ENCODE results near the gene FUS. TPM values are rescaled to one million over a fixed set of nuclear protein-coding genes. Genes with fewer than 3 reads are reported as not detected.
A peak's percentile ranks its signal among the peaks of the same experiment; 100 is the strongest.
"Not testable (repeated sequence)": the region's sequence is repeated elsewhere in the genome, so short reads cannot be mapped to it uniquely, and the experiment has no call there.

Gene FUS
- total and polyA plus RNA-seq, 7 experiments from 2014 or later, result 177 to 956 (median 614) TPM

DNA sequence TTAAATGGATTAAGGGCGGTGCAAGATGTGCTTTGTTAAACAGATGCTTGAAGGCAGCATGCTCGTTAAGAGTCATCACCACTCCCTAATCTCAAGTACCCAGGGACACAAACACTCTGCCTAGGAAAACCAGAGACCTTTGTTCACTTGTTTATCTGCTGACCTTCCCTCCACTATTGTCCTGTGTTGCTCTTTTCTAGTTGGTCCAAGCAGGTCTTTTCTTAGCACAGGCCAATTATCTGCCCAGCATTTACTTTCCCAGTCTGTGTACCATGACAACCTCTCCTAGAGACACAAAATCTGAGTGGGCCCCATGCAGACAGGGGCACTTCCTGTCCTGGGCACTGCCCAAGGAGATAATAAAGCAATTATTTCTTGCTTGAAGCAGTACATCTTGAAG is 9.9 kb upstream of the FUS start:
- H3K36me3 Mint-ChIP-seq; intact Hi-C loops (cut with micrococcal nuclease); H3K9me3 ChIP-seq (ENCODE audit: control insufficient read depth in 2 of 3, low read length in 3 of 3); H3K27me3 Mint-ChIP-seq; DNase-seq; H3K4me3 ChIP-seq (ENCODE audit: low read length); H3K4me3 Mint-ChIP-seq; H3K27ac ChIP-seq (ENCODE audit: low read depth, low read length); H3K36me3 ChIP-seq (ENCODE audit: control insufficient read depth in 2 of 3, insufficient read depth in 3 of 3, low read length in 3 of 3); H3K27ac Mint-ChIP-seq; H3K4me1 Mint-ChIP-seq; CTCF ChIA-PET; H3K9me3 Mint-ChIP-seq; H3K4me1 ChIP-seq (ENCODE audit: control insufficient read depth in 2 of 2, insufficient read depth in 2 of 2, low read length in 2 of 2); H3K27me3 ChIP-seq (ENCODE audit: control insufficient read depth in 2 of 2, insufficient read depth in 2 of 2, low read length in 2 of 2); POLR2A ChIA-PET; ATAC-seq: not testable (repeated sequence)

DNA sequence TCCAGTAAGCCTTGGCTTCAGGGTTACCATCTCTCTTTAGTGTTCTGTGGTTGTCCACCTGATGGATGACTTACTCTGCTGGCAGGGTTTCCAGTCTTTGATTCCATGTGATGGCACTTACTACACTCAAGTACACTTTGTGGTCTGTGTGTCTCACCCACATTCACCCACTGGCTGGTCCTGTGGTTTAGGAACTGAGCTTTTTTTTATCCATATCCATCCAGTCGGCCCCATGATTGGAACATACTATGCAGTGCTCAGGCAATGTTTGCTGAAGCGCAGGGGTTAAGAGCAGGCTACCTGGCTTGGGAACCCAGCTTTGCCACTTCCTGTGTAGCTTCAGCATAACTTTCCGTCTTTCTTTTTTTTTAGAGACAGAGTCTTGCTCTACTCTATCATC is 2.8 kb upstream of the FUS start:
- peak overlapping the region; percentile 76 to 99 (median 90) for H3K4me3 Mint-ChIP-seq
- peak in 8 of 9 donors; percentile 50 to 74 (median 68) for DNase-seq
- H3K27ac Mint-ChIP-seq, result peak overlapping the region; percentile 75 to 100 (median 91)
- CTCF ChIA-PET, result interaction anchor here (0.7 to 4.3 kb wide), 7 partner anchors 9 to 684 kb away, joined by 3 to 27 read pairs (median 4); no protein-coding TSS in a partner anchor
- peaks cover 6 to 19% (median 9%) of the 10 kb centered on the region in 5 donors for H3K36me3 Mint-ChIP-seq
- peaks cover 23 to 45% (median 31%) of the 10 kb centered on the region in 7 donors for H3K4me1 Mint-ChIP-seq
- intact Hi-C loops (cut with micrococcal nuclease), result loop anchor here in 1 of 2 donors (1.0 to 5.0 kb wide), 2 partner anchors 18 to 690 kb away; no protein-coding TSS in a partner anchor
- POLR2A ChIA-PET, result interaction anchor here (0.6 to 6.3 kb wide), 20 partner anchors 9 to 747 kb away, joined by 3 to 183 read pairs (median 4); partner anchors contain the start of genes ARMC5, DCTPP1, KAT8 and PYCARD
- H3K27me3 Mint-ChIP-seq, result peaks cover 0 to 3% (median 0%) of the 10 kb centered on the region in 5 donors
- ATAC-seq, result peak; percentile 12
- Histone ChIP-seq H3K9me3 (ENCODE audit: control insufficient read depth in 2 of 3, low read length in 3 of 3) (no peaks in the 10 kb centered on the region), H3K27ac (ENCODE audit: low read depth, low read length) (peak overlapping the region; percentile 90), H3K4me3 (ENCODE audit: low read length) (peak overlapping the region; percentile 38), H3K4me1 (ENCODE audit: control insufficient read depth in 2 of 2, insufficient read depth in 2 of 2, low read length in 2 of 2) (peaks cover 32 to 35% of the 10 kb centered on the region in 2 donors), H3K36me3 (ENCODE audit: control insufficient read depth in 2 of 3, insufficient read depth in 3 of 3, low read length in 3 of 3) (peaks cover 0 to 13% (median 0%) of the 10 kb centered on the region in 3 experiments), H3K27me3 (ENCODE audit: control insufficient read depth in 2 of 2, insufficient read depth in 2 of 2, low read length in 2 of 2) (no peaks in the 10 kb centered on the region)
- H3K9me3 Mint-ChIP-seq, result peaks cover 0 to 12% (median 0%) of the 10 kb centered on the region in 11 donors

DNA sequence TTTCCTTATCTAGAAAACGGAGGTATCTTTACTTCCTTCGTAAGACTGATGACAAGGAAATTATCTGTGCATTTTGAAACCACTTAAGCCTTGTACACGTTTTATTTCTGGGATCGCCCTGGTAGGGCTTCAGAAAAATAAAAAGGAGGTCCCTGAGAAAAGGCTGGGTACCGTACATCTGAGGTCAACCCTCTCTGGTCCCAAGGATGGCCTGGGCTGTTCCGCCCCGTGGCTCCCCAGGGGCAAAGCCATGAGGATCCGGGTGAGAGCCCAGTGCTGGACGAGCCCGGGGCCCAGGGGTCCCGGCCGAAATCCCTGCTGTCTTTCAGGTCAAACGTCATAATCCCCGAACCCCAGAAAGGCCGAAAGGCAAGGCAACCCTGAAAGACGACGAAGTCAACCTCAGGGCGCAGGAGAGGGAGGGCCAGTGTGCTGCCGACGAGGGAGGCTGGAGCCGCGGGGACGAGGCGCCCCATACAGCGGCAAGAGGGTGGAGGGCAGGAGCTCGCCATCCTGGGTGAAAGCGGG is 656 bp upstream of the FUS start:
- Mint-ChIP-seq H3K27me3 (peaks cover 0 to 3% (median 0%) of the 10 kb centered on the region in 5 donors), H3K9me3 (peaks cover 0 to 14% (median 0%) of the 10 kb centered on the region in 11 donors), H3K36me3 (peaks cover 14 to 38% (median 29%) of the 10 kb centered on the region in 5 donors), H3K27ac (peak overlapping the region; percentile 88 to 100 (median 99)), H3K4me1 (peaks cover 43 to 67% (median 52%) of the 10 kb centered on the region in 7 donors), H3K4me3 (peak overlapping the region; percentile 92 to 99 (median 96))
- no peaks in the 10 kb centered on the region for H3K9me3 ChIP-seq (ENCODE audit: control insufficient read depth in 2 of 3, low read length in 3 of 3)
- no peaks in the 10 kb centered on the region for H3K27me3 ChIP-seq (ENCODE audit: control insufficient read depth in 2 of 2, insufficient read depth in 2 of 2, low read length in 2 of 2)
- peaks cover 10 to 35% (median 15%) of the 10 kb centered on the region in 3 experiments for H3K36me3 ChIP-seq (ENCODE audit: control insufficient read depth in 2 of 3, insufficient read depth in 3 of 3, low read length in 3 of 3)
- ChIA-PET CTCF (interaction anchor here (1.3 to 4.3 kb wide), 2 partner anchors 19 to 36 kb away, joined by 3 to 27 read pairs; no protein-coding TSS in a partner anchor), POLR2A (interaction anchor here (0.5 to 6.3 kb wide), 43 partner anchors 8 to 1111 kb away, joined by 3 to 183 read pairs (median 6); partner anchors contain the start of genes ARMC5, BCKDK, FBRS and KAT8)
- DNase-seq, result no peak
- intact Hi-C loops (cut with micrococcal nuclease), result loop anchor here (1.0 to 5.0 kb wide), 4 partner anchors 20 to 688 kb away; partner anchors contain the start of gene STX4 (in 1 of the 2)
- ATAC-seq, result no peak
- H3K4me1 ChIP-seq (ENCODE audit: control insufficient read depth in 2 of 2, insufficient read depth in 2 of 2, low read length in 2 of 2), result peaks cover 53 to 56% of the 10 kb centered on the region in 2 donors
- peak overlapping the region; percentile 76 for H3K4me3 ChIP-seq (ENCODE audit: low read length)
- H3K27ac ChIP-seq (ENCODE audit: low read depth, low read length), result peak overlapping the region; percentile 90

DNA sequence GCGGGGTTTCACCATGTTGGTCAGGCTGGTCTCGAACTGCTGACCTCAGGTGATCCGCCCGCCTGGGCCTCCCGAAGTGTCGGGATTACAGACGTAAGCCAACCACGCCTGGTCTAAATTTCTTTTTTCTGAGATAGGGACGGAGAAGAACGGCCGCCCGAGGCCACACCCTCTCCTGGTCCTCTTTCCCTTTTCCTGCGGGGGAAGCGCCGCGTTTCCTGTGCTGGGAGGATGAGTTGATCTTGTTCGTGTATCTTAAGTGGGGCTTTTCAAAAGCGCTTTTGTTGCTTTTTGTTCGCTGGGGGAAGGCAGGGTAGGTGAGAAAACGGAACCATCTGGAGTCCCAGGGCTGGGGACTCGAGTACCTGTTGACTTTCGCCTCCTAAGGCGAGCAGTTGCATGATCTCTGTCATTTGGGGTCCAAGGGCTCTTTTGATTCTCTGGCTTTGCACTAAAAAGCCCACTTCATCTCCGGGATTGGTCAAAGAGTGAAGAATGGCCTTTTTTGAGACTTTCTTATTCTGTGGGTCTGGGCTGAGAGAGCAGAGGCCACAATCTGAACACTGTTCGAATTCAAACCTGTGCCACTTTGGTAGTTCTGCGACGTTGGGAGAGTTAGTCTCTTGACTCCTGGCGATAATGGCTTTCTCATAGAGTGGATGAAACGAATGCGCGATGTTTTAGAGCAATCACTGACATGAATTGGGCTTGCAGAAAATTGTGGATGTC is 1.3 kb downstream of the FUS start:
- peaks cover 65 to 67% of the 10 kb centered on the region in 2 donors for H3K4me1 ChIP-seq (ENCODE audit: control insufficient read depth in 2 of 2, insufficient read depth in 2 of 2, low read length in 2 of 2)
- no peak for ATAC-seq
- DNase-seq, result peak in 1 of 9 donors; percentile 54
- peak overlapping the region; percentile 90 for H3K27ac ChIP-seq (ENCODE audit: low read depth, low read length)
- CTCF ChIA-PET, result interaction anchor here (0.8 to 4.3 kb wide), 2 partner anchors 38 to 107 kb away, joined by 3 to 27 read pairs; partner anchors contain the start of genes ZNF646 and ZNF668
- Mint-ChIP-seq H3K4me3 (peak overlapping the region; percentile 92 to 99 (median 96)), H3K27me3 (peaks cover 0 to 3% (median 0%) of the 10 kb centered on the region in 5 donors), H3K4me1 (peaks cover 61 to 84% (median 70%) of the 10 kb centered on the region in 7 donors), H3K27ac (peak overlapping the region; percentile 96 to 100 (median 99)), H3K9me3 (peaks cover 0 to 17% (median 0%) of the 10 kb centered on the region in 11 donors), H3K36me3 (peaks cover 21 to 54% (median 47%) of the 10 kb centered on the region in 5 donors)
- no peaks in the 10 kb centered on the region for H3K27me3 ChIP-seq (ENCODE audit: control insufficient read depth in 2 of 2, insufficient read depth in 2 of 2, low read length in 2 of 2)
- H3K9me3 ChIP-seq (ENCODE audit: control insufficient read depth in 2 of 3, low read length in 3 of 3), result no peaks in the 10 kb centered on the region
- H3K4me3 ChIP-seq (ENCODE audit: low read length), result peak overlapping the region; percentile 76
- intact Hi-C loops (cut with micrococcal nuclease), result loop anchor here (2.0 to 10.0 kb wide), 5 partner anchors 86 to 688 kb away; partner anchors contain the start of genes FBRS (in 1 of the 2), SRCAP (in 1 of the 2) and VKORC1 (in 1 of the 2)
- POLR2A ChIA-PET, result interaction anchor here (0.6 to 6.3 kb wide), 23 partner anchors 8 to 688 kb away, joined by 3 to 183 read pairs (median 6); partner anchors contain the start of genes BCKDK, FBXL19, KAT8 and PRR14
- peaks cover 23 to 54% (median 29%) of the 10 kb centered on the region in 3 experiments for H3K36me3 ChIP-seq (ENCODE audit: control insufficient read depth in 2 of 3, insufficient read depth in 3 of 3, low read length in 3 of 3)

DNA sequence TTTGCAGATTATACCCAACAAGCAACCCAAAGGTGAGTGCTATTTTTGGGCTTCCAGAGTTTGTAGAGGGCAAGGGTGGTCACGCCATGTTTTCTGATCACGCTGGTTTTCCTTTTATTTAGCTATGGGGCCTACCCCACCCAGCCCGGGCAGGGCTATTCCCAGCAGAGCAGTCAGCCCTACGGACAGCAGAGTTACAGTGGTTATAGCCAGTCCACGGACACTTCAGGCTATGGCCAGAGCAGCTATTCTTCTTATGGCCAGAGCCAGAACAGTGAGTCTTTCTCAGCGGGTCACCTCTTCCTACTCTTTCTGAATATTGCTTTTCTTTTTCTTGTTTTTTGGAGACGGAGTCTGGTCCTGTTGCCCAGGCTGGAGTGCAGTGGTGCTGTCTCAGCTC is 2.5 kb downstream of the FUS start:
- Mint-ChIP-seq H3K36me3 (peaks cover 29 to 62% (median 57%) of the 10 kb centered on the region in 5 donors), H3K4me1 (peaks cover 67 to 84% (median 73%) of the 10 kb centered on the region in 7 donors), H3K27ac (peak overlapping the region; percentile 68 to 100 (median 96)), H3K4me3 (peak overlapping the region; percentile 92 to 99 (median 96)), H3K27me3 (peaks cover 0 to 3% (median 0%) of the 10 kb centered on the region in 5 donors), H3K9me3 (peaks cover 0 to 19% (median 0%) of the 10 kb centered on the region in 11 donors)
- no peak for DNase-seq
- intact Hi-C loops (cut with micrococcal nuclease), result loop anchor here in 1 of 2 donors (10.0 kb wide), 1 partner anchor 532 kb away; a partner anchor contains a TSS
- H3K36me3 ChIP-seq (ENCODE audit: control insufficient read depth in 2 of 3, insufficient read depth in 3 of 3, low read length in 3 of 3), result peaks cover 33 to 65% (median 40%) of the 10 kb centered on the region in 3 experiments
- POLR2A ChIA-PET, result interaction anchor here (0.7 to 4.8 kb wide), 9 partner anchors 13 to 276 kb away, joined by 3 to 35 read pairs (median 4); partner anchors contain the start of genes KAT8 and PYCARD
- CTCF ChIA-PET, result interaction anchor here (0.7 kb wide), 1 partner anchor 39 kb away, joined by 3 read pairs; no protein-coding TSS in a partner anchor
- H3K27me3 ChIP-seq (ENCODE audit: control insufficient read depth in 2 of 2, insufficient read depth in 2 of 2, low read length in 2 of 2), result no peaks in the 10 kb centered on the region
- peaks cover 65% of the 10 kb centered on the region in 2 donors for H3K4me1 ChIP-seq (ENCODE audit: control insufficient read depth in 2 of 2, insufficient read depth in 2 of 2, low read length in 2 of 2)
- peak overlapping the region; percentile 30 for H3K27ac ChIP-seq (ENCODE audit: low read depth, low read length)
- ATAC-seq, result no peak
- H3K4me3 ChIP-seq (ENCODE audit: low read length), result peak overlapping the region; percentile 76
- H3K9me3 ChIP-seq (ENCODE audit: control insufficient read depth in 2 of 3, low read length in 3 of 3), result no peaks in the 10 kb centered on the region
